Activated CD4-positive, alpha-beta memory T cell treated with anti-CD3 and anti-CD28 coated beads, Interleukin-2, amount 10 ng/mL, durations not matched to agents 7 days and 5 days (primary cell): ENCODE results near the gene RPS6KL1. TPM values are rescaled to one million over a fixed set of nuclear protein-coding genes. Genes with fewer than 3 reads are reported as not detected.
A peak's percentile ranks its signal among the peaks of the same experiment; 100 is the strongest.

Experiments
- CTCF ChIA-PET: fragments of 350-600 bp; sonication (Branson Sonifier 250); formaldehyde crosslinking; loops from one replicate; lab custom pipeline; 2021; ENCODE audit warnings: antibody characterized with exemption, inconsistent platforms; lab: Charles Lee
- POLR2A ChIA-PET: fragments of 350-600 bp; sonication (Branson Sonifier 250); formaldehyde crosslinking; loops from one replicate; lab custom pipeline; 2021; ENCODE audit warnings: antibody characterized with exemption; lab: Charles Lee
- DNase-seq: peaks from one replicate; pipeline ENCODE4 v3.0.0-alpha.2; 2020
- H3K27ac Mint-ChIP-seq: one replicate; pipeline ENCODE4 v1.8.0; 2021; ENCODE audit warnings: mild to moderate bottlenecking, mixed read lengths
- H3K27me3 Mint-ChIP-seq: one replicate; pipeline ENCODE4 v1.8.0; 2021; ENCODE audit warnings: mixed read lengths
- H3K36me3 Mint-ChIP-seq: one replicate; pipeline ENCODE4 v1.8.0; 2021; ENCODE audit warnings: low read depth, mixed read lengths
- H3K4me1 Mint-ChIP-seq: one replicate; pipeline ENCODE4 v1.8.0; 2021; ENCODE audit warnings: mixed read lengths
- H3K4me3 Mint-ChIP-seq: one replicate; pipeline ENCODE4 v1.8.0; 2021; ENCODE audit warnings: mild to moderate bottlenecking, mixed read lengths
- H3K9me3 Mint-ChIP-seq: one replicate; pipeline ENCODE4 v1.8.0; 2021; ENCODE audit warnings: mixed read lengths
- total RNA-seq, 2 experiments: library from RNA; stranded (reverse); gene quantifications; one replicate each; pipeline ENCODE4 v1.2.3, GENCODE V29; 2021

Gene RPS6KL1
- total RNA-seq, 2 experiments from 2014 or later: 3.6 to 3.8 TPM

DNA sequence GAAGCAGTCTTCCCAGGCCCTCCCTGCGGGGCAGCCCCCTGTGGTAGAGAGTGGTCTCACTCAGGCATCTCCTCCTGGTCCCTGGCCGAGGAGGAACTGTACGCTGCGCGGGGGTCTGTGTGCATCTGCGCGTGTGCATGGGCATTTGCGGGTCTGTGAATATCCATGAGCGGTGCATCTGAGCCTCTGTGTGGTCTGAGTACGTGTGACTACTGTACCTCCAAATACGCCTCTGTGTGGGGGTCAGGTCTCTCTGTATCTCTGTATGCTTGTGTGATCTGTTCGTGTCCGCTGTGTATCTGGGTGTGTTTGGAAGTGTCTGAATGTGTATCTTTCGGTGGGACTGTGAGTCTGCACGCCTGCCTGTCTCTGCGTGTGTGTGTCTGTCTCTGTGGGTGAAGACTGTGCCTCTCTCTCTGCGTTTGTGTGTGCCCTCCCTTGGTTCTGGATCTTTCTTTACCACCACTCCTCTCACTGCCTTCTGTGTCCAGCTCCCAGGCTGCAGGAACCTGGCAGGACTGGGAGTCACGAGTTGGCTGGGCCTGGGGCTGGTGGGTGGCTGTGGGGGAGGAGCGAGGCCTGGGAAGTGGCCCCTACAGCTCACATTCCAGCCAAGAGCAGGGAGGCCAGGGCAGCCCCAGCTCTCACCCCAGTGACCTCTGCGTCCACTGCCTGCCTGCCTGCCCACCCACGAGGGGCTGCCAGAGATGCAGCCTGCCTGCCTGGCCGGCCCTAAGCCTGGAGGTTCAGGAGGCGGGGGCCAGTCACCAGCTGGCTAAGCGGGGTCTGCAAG, 33.4 kb upstream of the RPS6KL1 start:
- peak overlapping the region; percentile 3 for H3K4me3 Mint-ChIP-seq
- POLR2A ChIA-PET: no interaction called here
- H3K9me3 Mint-ChIP-seq: no peaks in the 10 kb centered on the region
- peaks cover 3% of the 10 kb centered on the region for H3K4me1 Mint-ChIP-seq
- H3K27me3 Mint-ChIP-seq: peaks cover 8% of the 10 kb centered on the region
- no peaks in the 10 kb centered on the region for H3K36me3 Mint-ChIP-seq
- DNase-seq: no peak
- no peak overlapping the region for H3K27ac Mint-ChIP-seq
- CTCF ChIA-PET: interaction anchor here (0.9 kb wide), 1 partner anchor 11 kb away, joined by 4 read pairs; no protein-coding TSS in a partner anchor

DNA sequence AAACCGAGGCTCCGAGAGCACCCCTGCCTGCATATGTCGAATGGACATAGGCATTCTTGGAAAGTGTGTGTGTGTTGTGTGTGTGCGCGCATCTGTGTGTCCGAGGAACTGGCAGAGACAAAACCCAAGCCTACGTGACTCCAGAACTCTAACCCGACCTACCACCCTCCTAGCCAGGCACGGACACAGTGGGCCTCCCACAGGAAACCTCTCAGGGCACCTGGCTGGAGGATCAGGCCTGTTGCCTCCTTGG, 32.9 kb upstream of the RPS6KL1 start:
- H3K36me3 Mint-ChIP-seq: no peaks in the 10 kb centered on the region
- ChIA-PET CTCF (interaction anchor here (0.9 to 3.5 kb wide), 2 partner anchors 11 kb away, joined by 4 to 14 read pairs; no protein-coding TSS in a partner anchor), POLR2A (interaction anchor here (0.5 to 5.1 kb wide), 2 partner anchors 14 to 73 kb away, joined by 3 to 17 read pairs; no protein-coding TSS in a partner anchor)
- H3K4me1 Mint-ChIP-seq: peaks cover 3% of the 10 kb centered on the region
- H3K9me3 Mint-ChIP-seq: no peaks in the 10 kb centered on the region
- DNase-seq: no peak
- H3K27me3 Mint-ChIP-seq: peaks cover 8% of the 10 kb centered on the region
- no peak overlapping the region for H3K27ac Mint-ChIP-seq
- H3K4me3 Mint-ChIP-seq: no peak overlapping the region

DNA sequence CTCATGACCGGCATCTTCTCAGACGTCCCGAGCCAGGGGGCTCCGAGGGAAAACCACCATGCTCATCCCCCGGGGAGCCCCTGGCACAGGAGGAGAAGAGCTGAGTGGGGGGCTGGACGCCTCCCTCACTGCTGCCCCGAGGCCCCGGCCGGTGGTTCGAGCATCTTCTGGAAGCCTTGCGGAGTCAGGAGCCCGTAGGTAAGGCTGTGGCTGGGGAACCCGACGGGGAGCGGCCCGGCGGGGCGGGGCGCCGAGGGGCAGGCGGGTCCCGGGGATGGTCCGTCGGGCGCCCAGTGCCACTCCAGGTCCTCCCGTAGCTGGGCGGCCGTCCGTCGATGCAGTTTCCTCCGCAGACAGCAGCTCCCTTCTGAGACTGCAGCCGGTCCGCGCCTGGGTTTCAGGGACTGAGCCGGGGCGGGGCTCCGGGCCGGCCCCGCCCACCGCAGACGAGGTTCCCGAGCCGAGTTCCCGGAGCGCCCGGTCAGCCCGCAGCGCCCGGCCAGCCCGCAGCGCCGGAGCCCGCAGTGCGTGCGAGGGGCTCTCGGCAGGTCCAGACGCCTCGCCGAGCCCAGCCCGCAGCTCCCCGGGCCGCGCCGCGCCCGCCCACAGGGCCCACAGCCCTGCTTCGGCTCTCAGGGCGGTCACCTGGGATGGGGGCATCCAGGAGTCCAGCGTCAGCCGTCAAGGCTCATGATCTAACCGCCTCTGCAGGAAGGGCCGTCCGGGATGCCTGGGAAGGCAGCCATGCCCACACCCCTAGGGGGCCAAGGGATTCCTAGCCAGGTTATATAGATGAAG, 32.4 kb upstream of the RPS6KL1 start, which contains the start of gene PGF:
Gene PGF (minus strand): TSS at position 369 of the 798 bp plus-strand sequence. CDS start 355 bp downstream, at position 14.
- ChIA-PET POLR2A (interaction anchor here (0.5 to 5.1 kb wide), 4 partner anchors 9 to 73 kb away, joined by 3 to 17 read pairs (median 4); no protein-coding TSS in a partner anchor), CTCF (interaction anchor here (1.4 to 3.5 kb wide), 3 partner anchors 10 to 133 kb away, joined by 4 to 15 read pairs (median 14); no protein-coding TSS in a partner anchor)
- H3K27ac Mint-ChIP-seq: no peak within 1 kb of the TSS
- H3K36me3 Mint-ChIP-seq: no peaks in the 10 kb centered on the region
- H3K9me3 Mint-ChIP-seq: no peaks in the 10 kb centered on the region
- peaks cover 8% of the 10 kb centered on the region for H3K27me3 Mint-ChIP-seq
- DNase-seq: peak; percentile 37
- H3K4me1 Mint-ChIP-seq: peaks cover 3% of the 10 kb centered on the region
- peak within 1 kb of the TSS; percentile 46 for H3K4me3 Mint-ChIP-seq

DNA sequence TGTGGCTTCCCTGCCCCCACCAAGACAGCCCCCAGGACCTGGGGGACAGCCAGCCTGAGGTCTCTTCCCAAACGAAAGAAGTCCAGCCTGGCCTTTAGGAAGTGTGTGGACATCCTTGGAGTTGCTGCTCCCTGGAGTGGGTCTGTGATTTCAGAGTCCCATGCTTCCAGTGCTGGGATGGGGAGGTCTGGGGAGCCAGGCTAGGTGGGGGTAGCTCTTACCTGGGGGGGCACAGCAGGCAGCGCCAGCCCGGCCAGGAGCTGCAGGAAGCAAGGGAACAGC, 31.8 kb upstream of the RPS6KL1 start:
- ChIA-PET POLR2A (interaction anchor here (1.2 to 5.1 kb wide), 3 partner anchors 9 to 13 kb away, joined by 3 to 17 read pairs (median 6); no protein-coding TSS in a partner anchor), CTCF (interaction anchor here (1.4 to 3.5 kb wide), 3 partner anchors 10 to 134 kb away, joined by 4 to 15 read pairs (median 14); no protein-coding TSS in a partner anchor)
- no peaks in the 10 kb centered on the region for H3K9me3 Mint-ChIP-seq
- H3K4me3 Mint-ChIP-seq: peak overlapping the region; percentile 46
- peaks cover 3% of the 10 kb centered on the region for H3K4me1 Mint-ChIP-seq
- H3K27me3 Mint-ChIP-seq: peaks cover 8% of the 10 kb centered on the region
- DNase-seq: no peak
- H3K36me3 Mint-ChIP-seq: no peaks in the 10 kb centered on the region
- H3K27ac Mint-ChIP-seq: no peak overlapping the region

DNA sequence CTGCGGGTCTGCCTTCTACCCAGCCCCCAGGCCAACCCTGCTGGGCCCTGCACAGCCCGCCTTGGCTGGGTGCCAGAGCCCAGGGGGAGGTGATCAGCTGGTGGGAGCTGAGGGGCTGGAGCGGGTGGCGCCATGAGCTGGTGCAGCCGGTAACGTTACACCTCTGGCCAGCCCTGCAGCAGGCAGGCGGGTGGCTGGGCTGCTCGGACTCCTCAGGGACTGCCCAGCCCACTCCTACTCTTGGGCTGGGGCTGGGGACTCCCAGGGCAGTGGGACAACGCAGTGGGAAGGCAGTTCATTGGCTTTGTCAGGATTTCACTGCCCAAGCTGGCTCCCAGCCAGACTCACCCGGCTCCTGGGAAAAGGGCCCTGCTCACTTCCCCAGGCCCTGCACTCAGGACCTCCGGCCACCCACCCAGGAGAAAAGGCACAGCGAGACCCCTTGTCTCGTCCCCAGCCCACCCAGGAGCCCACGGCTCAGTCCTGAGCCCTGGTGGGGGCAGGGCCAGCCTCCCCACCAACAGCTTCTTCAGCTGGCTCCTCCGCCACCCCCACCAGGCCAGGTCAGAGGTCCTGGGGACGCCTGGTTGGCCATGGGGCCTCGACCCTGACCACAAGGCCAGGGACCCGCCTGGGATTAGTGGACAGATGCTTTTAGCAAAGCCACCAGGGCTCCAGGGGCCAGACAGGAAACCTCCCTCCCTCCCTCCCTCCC, 31.3 kb upstream of the RPS6KL1 start:
- CTCF ChIA-PET: interaction anchor here (1.4 to 3.5 kb wide), 3 partner anchors 9 to 134 kb away, joined by 4 to 15 read pairs (median 14); no protein-coding TSS in a partner anchor
- H3K36me3 Mint-ChIP-seq: no peaks in the 10 kb centered on the region
- no peaks in the 10 kb centered on the region for H3K9me3 Mint-ChIP-seq
- H3K27ac Mint-ChIP-seq: no peak overlapping the region
- DNase-seq: no peak
- POLR2A ChIA-PET: interaction anchor here (1.0 to 5.1 kb wide), 4 partner anchors 9 to 13 kb away, joined by 3 to 17 read pairs (median 4); no protein-coding TSS in a partner anchor
- H3K4me1 Mint-ChIP-seq: peaks cover 3% of the 10 kb centered on the region
- H3K4me3 Mint-ChIP-seq: no peak overlapping the region
- H3K27me3 Mint-ChIP-seq: peaks cover 8% of the 10 kb centered on the region

DNA sequence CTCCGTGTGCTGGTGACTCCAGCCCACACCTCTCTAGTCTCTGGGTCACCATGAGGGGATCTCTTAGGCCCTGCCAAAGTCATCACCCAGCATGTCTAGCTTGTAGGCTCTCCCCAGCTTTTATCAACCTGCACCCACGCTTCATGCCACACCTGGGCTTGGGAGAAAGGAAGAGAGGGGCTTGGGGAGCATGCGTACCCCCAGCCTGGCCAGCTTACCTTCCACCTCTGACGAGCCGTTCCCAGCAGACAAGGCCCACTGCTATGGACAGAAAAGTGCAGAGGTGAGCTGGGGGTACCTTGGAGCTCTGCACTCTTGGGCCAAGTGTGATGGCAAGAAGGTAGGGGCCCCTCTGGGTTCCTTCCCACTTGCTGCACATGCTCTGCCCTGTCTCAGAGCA, 30.6 kb upstream of the RPS6KL1 start:
- peaks cover 3% of the 10 kb centered on the region for H3K4me1 Mint-ChIP-seq
- H3K9me3 Mint-ChIP-seq: no peaks in the 10 kb centered on the region
- POLR2A ChIA-PET: interaction anchor here (1.0 to 5.1 kb wide), 3 partner anchors 8 to 12 kb away, joined by 3 to 17 read pairs (median 3); no protein-coding TSS in a partner anchor
- no peak overlapping the region for H3K27ac Mint-ChIP-seq
- no peak overlapping the region for H3K4me3 Mint-ChIP-seq
- CTCF ChIA-PET: interaction anchor here (1.4 to 3.5 kb wide), 3 partner anchors 9 to 135 kb away, joined by 4 to 15 read pairs (median 14); no protein-coding TSS in a partner anchor
- no peaks in the 10 kb centered on the region for H3K36me3 Mint-ChIP-seq
- no peak for DNase-seq
- H3K27me3 Mint-ChIP-seq: peaks cover 8% of the 10 kb centered on the region

DNA sequence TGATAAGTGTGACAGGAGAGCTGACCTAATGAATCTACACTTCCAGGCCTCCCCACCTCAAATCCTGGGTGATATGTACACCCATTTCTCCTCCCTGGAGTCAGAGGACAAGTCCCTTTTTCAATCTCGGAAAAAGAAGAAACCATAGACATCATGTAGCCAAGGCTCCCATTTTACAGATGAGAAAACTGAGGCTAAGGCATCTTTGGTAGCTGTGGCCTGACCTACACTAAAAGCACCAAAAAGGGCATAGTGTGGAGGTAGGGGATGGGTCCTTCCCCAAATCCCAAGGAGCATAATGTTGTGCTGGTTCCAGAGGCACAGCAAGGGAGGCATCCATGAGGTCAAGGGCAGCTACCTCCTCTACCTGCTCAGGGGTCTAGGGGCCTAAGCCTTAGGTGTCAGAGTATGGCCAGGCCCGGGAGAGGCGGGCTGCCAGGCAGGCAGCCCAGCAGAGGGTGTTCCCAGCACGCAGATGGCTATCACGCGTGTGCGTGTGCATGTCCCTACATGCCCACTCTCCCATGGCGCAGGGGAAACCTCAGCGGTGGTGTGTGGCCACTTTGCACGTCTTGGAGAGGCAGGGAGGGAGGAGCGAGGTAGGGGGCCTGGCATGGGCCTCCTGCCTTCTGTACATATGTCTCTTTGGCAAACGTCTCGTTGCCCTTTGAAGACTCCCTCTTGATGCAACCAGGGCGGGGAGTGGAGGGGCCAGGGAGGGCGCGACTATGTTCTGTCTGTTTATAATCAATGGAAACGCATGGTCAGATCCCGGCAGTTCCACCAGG, 29.8 kb upstream of the RPS6KL1 start:
- no peak overlapping the region for H3K4me3 Mint-ChIP-seq
- H3K9me3 Mint-ChIP-seq: no peaks in the 10 kb centered on the region
- ChIA-PET POLR2A (interaction anchor here (1.0 to 5.1 kb wide), 2 partner anchors 11 kb away, joined by 3 to 17 read pairs; no protein-coding TSS in a partner anchor), CTCF (interaction anchor here (0.9 to 3.5 kb wide), 3 partner anchors 8 to 136 kb away, joined by 3 to 15 read pairs (median 14); partner anchors contain the start of gene EIF2B2)
- H3K4me1 Mint-ChIP-seq: peaks cover 3% of the 10 kb centered on the region
- H3K27me3 Mint-ChIP-seq: peaks cover 8% of the 10 kb centered on the region
- no peak for DNase-seq
- no peaks in the 10 kb centered on the region for H3K36me3 Mint-ChIP-seq
- no peak overlapping the region for H3K27ac Mint-ChIP-seq

DNA sequence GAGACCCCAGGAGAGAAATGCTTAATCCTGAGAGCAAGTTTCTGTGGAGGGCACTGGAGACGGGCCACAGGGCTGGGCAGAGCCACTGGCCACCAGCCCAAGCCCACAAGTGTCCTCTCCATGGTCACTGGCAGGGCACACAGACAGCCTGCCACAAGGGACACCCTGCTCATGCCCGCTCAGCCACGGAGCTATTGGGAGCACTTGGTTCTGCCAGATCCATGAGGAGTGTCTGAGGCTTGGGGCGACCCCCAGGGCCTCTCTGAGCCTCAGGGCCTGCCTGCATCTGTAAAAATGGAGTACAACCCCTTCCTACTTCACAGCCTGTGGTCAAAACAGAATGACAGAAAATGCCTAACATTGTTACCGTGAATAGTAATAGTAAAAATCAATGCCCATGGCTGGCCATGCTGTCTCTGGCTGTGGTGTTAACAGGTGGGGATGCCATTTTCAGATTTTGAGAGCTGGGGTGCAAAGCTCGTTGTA, 29.2 kb upstream of the RPS6KL1 start:
- ChIA-PET CTCF (interaction anchor here (0.9 to 3.5 kb wide), 2 partner anchors 7 to 50 kb away, joined by 3 to 14 read pairs; partner anchors contain the start of gene EIF2B2), POLR2A (interaction anchor here (5.1 kb wide), 1 partner anchor 10 kb away, joined by 17 read pairs; no protein-coding TSS in a partner anchor)
- H3K27me3 Mint-ChIP-seq: peaks cover 8% of the 10 kb centered on the region
- no peak overlapping the region for H3K27ac Mint-ChIP-seq
- no peaks in the 10 kb centered on the region for H3K36me3 Mint-ChIP-seq
- H3K4me3 Mint-ChIP-seq: no peak overlapping the region
- H3K9me3 Mint-ChIP-seq: no peaks in the 10 kb centered on the region
- peaks cover 3% of the 10 kb centered on the region for H3K4me1 Mint-ChIP-seq
- DNase-seq: no peak

DNA sequence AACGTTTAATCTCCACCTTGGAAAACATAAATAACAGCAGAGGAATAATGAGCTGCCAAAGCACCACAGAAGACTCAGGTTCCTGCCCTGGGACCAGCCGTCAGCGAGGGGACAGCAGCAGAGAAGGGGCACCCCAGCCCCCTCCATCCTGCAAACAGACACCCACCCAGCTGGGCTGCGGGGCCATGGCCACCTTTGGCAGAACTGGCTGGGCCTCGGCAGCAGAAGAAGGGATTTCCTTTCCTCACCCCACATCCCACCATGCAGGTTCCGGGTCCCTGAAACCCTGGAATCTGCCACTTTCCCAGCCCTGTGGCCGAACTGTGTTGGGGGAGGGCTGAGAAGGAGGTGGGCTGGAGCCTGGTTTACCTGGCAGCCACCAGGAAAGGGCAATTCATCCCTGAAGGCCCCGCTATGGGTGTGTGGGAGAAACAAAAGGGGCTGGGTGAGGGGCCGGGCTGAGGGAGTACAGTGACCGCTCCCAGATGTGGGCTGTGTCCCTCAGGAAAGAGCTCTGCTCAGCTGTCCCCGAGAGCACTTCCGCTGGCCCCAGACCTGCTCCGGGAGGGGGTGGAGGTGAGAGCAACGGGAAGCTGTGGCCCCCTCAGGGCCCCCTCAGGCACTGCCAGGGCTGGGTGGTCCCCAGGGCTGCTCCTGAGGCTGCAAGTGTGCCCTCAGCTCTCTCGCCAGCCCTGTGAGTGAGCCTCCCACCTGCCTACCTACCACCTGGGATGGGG, 28.6 kb upstream of the RPS6KL1 start:
- no peaks in the 10 kb centered on the region for H3K36me3 Mint-ChIP-seq
- peaks cover 5% of the 10 kb centered on the region for H3K27me3 Mint-ChIP-seq
- no peak for DNase-seq
- POLR2A ChIA-PET: interaction anchor here (5.1 kb wide), 1 partner anchor 10 kb away, joined by 17 read pairs; no protein-coding TSS in a partner anchor
- CTCF ChIA-PET: no interaction called here
- no peak overlapping the region for H3K27ac Mint-ChIP-seq
- H3K4me3 Mint-ChIP-seq: no peak overlapping the region
- H3K4me1 Mint-ChIP-seq: peaks cover 4% of the 10 kb centered on the region
- H3K9me3 Mint-ChIP-seq: no peaks in the 10 kb centered on the region

DNA sequence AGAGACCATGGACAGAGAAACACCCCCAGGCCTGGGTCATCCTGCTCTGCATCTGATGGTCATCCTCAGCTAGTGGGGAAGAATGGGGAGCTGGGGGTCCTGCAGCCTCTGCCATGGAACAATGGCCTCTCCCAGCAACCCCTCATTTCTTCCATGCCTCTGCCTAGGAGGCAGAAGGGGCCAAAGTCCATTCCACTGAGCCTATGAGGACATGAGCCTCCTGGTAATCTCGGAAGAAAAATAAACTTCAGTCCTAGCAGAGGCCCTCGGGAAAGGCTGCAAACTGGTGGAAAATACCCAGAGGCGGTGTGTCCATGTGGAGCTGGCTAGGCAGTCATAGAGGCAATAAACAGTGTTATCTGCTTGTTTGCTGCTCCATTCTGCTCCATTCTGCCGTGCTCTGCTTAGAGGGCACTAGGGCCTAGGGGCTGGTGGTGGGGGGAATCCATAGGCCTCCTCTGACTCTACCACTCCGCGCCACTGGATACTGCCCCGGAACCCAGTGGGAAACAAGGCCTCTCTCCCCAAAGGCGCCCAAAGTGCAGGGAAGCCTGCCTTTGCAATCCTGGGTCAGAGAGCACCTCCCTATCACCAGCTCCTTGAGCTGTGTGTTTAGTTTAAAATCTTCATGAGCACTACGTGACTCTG, 27.9 kb upstream of the RPS6KL1 start:
- no peak for DNase-seq

More for the DNA sequence above, 27.9 kb upstream of the RPS6KL1 start:
- CTCF ChIA-PET: no interaction called here
- Mint-ChIP-seq H3K27ac (no peak overlapping the region), H3K36me3 (no peaks in the 10 kb centered on the region), H3K4me3 (no peak overlapping the region), H3K9me3 (no peaks in the 10 kb centered on the region), H3K4me1 (peaks cover 6% of the 10 kb centered on the region), H3K27me3 (no peaks in the 10 kb centered on the region)
- POLR2A ChIA-PET: interaction anchor here (5.1 kb wide), 1 partner anchor 9 kb away, joined by 17 read pairs; no protein-coding TSS in a partner anchor
